ENCODE measurements around the gene MYOCD. TPM values are rescaled to one million over a fixed set of nuclear protein-coding genes. Genes with fewer than 3 reads are reported as not detected.

Gene MYOCD
- total RNA-seq, 1 donor from 2014 or later = under 0.01 TPM

Other genes starting within 250 kb of the MYOCD start
- gene ARHGAP44, start 123.6 kb downstream of the MYOCD start, total RNA-seq = 0.39 and 0.51 TPM in 2 replicates

All from dermis microvascular lymphatic vessel endothelial cell (primary cell).